NOMO-1 treated with DMSO at 0.1 percent for 48 hours (cell line): Measurements from ENCODE around the gene PDE6C.
A peak's percentile ranks its signal among the peaks of the same experiment; 100 is the strongest.

Experiments
- DNase-seq: peaks from one replicate; lab custom pipeline; 2025; ENCODE audit not compliant: unreplicated experiment; lab: John Stamatoyannopoulos, UW

The PDE6C gene

DNA sequence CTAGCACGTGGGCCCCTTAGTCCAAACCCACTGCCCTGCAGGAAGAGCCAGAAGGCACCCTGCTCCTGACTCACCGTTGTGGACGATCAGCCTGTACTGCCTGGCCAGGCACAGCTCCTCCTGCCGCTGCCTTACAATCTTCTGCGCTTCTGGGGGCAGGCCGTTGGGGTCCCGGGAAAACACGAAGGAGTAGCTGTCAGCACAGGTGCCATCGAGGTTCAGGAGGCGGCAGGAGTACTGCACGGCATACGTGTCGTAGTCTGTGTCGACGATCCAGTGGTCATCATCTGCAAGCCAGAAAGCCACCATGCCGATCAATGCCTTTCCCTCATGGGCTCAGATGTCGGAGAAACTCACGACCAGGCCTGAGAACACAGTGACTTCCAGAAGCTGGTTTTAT lies 18.6 kb upstream of the PDE6C start:
- DNase-seq = no peak

DNA sequence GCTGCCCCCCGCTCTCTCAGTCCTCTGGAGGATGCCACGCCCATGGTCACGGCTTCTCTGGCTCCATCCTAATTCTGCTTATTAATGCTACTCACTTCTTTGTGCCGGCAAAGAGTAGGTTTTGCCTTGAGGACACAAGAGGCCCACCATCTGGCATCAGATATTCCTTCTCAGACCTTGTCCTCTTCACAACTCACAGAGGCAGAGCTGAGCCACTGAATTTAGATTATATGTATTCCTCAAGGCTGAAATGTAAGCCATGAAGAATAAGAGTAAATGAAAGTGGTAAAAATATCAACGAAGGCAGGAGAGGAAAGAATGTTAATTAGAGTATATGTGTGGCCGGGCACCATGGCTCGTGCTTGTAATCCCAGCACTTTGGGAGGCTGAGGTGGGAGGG lies 17.8 kb upstream of the PDE6C start:
- no peak for DNase-seq

DNA sequence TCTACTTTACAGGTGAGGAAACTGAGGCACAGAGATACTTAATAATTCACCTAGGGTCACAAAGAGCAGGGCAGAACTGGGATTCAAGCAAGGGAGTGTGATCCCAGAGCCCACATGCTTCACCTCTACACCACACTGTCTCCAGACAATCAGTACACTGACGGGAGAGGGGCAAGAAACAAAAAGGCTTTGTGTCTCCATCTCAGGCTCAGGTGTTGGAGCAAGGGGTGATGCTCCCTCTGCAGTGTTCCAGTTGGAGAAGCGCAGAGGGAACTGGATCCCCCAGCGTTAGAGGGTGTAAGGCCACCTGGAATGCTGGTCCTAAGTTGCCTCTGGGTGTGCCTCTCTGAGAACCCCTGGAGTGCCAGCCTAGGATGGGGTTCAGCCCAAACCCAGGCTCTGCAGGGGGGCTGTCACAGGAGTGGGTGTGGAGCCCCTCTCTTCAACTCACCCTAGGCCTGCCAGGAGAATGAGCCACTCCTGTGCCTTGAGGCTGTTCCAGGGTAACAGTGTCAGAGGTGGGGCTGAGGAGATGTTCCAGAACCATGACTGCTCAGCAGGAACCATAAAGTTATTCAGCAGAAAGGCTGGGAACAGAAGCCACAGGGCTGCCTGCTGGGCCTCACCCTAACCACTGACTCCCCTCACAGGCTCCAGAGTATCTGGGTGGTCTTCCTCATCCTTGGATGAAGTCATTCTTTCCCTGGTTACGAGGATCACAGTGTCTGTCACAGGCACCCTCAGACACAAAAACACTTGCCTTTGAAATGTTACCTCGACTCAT lies 16.8 kb upstream of the PDE6C start:
- no peak for DNase-seq

DNA sequence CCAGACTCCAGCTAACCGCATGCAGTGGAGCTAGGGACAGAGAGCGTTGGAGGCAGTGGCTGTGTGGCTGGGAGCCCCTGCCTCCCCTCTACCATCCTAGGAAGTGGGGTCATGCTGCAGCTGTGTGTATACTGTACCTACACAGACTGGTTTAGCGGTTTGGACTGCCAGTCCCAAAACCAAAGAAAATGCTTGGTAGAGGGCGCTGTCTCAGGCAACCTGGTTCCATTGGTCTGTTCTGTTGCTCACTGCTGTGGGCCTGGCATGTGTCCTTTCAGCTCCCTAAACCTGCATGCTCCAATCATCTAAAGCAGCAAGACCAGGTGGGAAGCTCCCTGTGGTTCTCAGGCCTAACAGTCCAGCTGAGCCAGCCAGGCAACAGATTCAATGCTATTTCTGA lies 15.8 kb upstream of the PDE6C start:
- no peak for DNase-seq

DNA sequence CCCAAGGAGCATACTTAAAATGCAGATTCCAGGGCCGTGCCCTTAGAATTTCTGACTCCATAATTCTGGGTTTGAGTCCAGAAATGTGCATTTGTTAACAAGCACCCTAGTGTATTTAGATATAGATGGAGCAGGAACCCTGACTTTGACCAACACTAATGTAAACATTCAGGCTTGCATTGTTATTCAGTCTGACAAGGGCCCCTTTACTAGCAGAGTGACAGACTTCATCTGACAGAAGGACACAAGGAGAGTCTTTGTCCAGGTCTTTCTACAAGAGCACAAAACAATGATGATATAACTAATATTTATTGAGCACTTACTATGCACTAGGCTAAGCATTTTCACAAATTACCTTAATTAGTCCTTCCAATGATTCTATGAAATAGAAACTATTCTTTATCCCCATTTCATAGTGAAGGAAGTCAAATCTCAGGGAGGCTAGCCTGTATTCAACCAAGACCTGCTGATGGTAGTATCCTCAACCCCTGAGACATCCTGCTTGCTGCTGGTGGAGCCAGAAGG lies 15.2 kb upstream of the PDE6C start:
- DNase-seq = no peak

DNA sequence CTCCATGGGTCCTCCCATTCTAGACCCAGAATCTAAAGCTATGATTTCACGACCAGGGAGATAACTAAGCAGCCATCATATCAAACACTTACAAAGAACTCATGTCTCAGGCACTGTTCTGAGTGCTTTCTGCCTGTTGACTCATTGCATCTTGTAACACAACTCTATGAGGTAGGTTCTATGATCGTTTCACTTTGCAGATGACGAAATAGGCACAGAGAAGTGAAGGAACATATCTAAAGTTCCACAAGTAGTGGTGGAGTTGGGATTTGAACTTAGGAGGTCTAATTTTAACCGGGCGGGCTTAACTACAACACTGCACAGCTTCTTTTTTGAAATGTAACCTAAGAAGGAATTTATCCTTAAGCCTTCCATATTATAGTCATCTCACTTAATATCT lies 14.2 kb upstream of the PDE6C start:
- no peak for DNase-seq

DNA sequence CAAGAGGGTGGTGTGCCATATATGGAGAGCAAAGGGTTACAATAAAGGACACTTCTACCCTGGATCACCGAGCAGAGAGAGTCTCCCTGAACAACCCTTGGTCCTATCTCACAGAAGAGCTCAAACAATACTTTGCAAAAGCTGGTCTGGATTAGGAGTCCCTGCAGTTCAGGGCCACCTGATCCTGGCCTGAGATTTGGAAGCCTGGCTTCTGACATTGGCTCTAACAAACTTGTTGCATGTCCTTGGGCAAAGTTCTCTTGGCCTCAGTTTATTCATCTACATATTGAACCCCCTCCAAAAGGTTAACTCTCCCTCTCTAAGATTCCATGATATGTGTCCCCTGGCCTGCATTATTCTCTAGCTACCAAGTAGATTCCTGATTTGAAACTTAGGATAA lies 13.0 kb upstream of the PDE6C start:
- DNase-seq = no peak

DNA sequence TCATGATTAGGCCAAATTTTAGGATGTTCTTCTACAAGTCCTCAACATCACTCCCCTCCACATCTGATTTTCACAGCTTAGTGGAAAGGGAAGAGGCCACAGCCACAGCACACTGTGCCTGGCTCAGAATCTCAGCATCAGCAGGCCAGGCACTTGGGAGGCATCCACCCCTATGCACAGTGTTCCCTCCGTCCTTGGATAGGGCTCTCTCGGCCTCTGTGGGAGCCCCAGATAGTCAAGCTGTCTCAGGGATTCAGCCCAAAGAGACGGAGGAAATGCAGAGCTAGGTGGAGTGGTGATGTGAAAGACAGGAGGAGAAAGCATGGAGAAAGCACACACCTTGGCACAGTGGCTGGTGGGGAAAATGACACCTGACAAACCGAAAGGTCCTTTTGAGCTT lies 12.6 kb upstream of the PDE6C start:
- no peak for DNase-seq

DNA sequence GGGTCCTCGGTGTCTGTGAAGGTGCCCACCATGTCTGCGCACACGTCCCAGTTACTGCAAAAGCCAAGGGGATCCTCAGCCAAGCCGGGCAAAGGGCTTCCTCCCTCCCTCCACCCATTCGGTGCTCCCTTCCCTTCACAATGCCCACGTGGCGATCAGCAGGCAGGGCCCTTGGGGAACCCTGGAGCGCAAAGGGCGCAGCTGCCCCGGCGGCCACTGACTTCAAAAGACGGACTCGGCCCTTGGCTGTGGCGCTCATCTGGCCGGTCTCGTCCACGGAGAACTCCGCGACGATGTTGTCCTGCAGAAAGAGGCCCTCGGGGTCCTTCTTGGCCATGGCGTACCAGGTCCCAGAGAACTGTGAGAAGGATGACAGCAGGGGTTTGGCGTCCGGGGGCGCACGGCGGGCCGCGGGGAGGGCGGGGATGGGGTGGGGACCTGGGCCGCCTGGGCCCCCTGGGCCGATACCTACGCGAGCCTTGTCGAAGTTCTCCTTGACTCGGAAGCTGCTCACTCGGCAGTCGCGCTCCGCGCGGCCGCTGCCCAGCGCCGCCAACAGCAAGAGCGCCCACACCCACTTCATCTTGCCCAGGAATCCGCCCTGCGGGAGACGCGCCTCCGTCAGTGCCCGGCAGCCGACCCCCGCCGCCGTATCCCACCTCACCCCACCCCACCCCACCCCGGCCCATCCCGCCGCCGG lies 11.7 kb upstream of the PDE6C start:
- no peak for DNase-seq

DNA sequence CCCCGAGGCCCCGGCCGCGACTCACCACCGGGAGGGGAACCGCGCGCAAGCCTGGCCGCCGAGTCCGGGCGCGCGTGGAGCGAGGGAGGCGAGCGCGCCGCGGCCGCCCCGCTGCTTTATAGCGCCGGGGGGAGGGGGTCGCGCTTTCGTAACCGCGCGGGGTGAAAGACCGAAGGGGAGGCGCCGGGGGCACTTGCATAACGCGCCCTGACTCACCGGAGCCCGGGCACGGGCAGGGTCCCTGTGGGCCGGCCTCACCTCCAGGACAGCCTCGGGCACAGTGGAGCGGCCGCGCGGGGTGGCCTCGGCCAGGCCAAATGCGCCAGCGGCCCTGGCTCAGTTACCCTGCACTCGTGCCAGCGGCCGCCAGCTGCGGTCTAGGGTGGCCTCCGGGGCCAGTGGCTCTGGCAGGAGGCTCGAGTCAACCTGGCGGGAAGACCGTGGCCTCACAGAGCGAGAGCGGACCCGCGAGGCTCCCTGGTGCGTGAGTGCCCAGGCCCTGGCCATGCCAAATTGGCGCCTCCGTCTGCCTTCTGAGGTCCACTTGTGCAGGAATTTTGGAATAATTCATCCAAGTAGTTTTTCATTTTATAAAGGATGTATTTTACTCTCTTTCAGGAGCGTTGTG lies 11.1 kb upstream of the PDE6C start, which contains the start of gene RBP4:
Gene RBP4, minus strand, starts transcription at position 90 of the 628 bp plus-strand sequence. CDS start 207 bp downstream, outside the sequence.
- peak; percentile 30 for DNase-seq

DNA sequence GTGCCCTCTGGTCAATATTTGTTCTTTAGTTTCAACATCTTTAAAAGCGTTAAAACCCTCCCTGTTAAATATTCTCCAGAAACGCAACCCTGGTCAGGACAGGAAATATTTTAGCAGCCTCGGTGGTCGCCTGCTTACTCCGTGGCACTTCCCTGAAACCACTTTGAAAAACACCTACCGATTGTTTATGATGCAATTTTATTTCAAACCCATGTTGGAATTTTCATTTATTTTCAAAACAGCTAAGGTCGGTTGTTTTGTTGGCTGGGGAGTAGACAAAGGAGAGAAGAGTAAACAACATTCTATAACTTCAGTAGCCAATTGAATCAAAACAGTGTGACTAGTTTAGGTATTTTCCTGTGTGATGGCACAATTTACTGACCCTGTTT lies 10.6 kb upstream of the PDE6C start:
- no peak for DNase-seq

DNA sequence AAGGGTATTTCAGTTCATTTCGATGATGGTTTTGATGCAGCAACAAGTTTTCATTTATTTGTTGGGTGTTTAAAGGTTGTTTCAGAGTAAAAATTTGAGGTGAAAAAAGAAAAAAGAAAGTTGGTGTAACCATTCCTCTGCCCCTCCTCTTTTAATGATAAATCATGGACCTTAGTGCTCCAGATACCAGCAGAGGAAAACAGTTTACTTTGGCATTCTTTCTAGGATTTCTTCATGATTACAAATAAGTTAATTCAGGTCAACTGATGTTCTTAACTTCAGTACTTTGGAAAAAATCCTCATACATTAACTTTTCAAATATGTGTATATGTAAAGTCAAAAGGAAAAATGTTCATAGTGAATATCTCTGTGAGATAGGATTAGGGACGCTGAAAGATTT lies 9.3 kb upstream of the PDE6C start:
- no peak for DNase-seq

DNA sequence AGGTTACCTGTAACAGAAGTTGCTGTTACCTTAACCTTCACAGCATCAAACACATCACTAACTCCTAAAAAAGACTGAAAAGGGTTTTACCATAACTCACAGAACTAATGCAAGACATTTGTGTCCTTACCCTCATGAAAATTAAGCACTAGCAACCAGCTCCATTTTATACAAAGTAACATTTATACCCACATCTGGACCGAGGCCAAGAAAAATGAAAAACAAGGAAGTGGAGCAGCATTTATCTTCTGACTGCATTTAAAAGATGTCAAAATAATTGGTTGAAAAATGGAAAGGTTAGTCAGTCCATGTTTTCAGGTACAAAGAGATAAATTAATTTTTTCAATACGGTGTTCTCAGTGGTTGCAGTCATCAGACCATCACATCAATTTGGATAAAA lies 8.2 kb upstream of the PDE6C start:
- DNase-seq = peak; percentile 45

DNA sequence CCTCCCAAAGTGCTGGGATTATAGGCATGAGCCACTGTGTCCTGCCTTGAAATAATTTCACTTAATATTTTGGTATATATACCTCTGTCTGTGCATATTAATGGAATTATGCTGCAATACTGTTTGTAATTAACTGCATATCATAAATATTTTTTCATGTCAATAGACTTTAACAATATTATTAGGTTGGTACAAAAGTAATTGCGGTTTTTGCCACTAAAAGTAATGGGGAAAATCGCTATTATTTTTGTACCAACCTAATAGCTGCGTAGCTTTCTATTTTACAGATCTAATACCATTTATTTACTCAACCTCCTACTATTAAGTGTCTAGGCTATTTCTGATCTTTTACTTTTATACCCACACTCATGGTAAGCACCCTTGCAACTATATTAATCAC lies 3.9 kb upstream of the PDE6C start:
- DNase-seq = no peak

DNA sequence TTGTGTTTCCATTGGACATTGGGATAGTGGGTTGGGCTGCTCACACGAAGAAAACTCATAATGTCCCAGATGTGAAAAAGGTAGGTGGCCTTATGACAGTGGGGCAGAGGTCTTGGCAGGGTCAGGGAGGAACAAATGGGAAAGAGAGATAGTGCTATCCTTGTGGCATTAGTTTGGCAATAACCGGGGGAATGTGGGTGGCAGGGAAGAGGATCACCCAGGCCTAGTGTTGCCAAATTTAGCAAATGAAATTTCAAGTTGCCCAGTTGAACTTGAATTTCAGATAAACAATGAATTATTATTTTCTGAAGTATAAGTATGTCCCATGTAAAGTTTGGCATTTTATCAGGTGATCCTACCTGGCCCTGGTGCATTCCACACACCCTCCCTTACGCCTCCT lies 789 bp downstream of the PDE6C start:
- DNase-seq = no peak

DNA sequence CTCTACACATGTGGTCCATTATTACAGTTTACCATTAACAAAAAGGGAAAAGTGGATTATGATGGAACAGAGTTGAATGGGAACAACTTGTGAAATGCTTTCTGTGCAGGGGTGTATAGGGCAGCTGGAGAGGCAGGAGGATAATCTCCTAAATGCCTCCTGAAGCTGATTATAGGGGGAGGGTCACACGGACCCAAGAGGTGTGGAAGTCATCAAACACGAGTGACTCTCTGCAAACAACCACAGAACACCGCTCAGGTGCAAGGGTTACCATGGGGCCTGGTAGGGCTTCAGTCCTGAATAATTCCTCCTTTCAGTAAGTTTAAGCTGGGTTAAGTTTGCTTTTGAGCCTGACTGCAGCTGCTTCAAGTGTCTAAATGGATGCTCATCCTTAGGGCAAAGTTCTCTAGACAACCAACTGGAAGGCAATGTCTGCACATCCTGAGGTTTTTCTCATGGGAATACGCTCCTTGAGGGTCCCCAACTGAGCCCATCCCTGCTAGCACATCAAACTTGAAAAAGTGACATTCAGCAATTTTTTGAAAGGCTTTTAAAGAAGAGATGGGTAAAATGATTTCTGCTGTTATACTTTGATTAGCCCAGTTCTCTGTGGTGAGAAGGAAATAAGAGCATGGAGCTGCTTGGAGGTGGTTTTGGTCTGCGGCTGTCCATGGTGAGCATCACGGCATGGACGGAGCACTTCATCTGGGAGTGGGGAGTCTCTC lies 1.9 kb downstream of the PDE6C start:
- DNase-seq = no peak

DNA sequence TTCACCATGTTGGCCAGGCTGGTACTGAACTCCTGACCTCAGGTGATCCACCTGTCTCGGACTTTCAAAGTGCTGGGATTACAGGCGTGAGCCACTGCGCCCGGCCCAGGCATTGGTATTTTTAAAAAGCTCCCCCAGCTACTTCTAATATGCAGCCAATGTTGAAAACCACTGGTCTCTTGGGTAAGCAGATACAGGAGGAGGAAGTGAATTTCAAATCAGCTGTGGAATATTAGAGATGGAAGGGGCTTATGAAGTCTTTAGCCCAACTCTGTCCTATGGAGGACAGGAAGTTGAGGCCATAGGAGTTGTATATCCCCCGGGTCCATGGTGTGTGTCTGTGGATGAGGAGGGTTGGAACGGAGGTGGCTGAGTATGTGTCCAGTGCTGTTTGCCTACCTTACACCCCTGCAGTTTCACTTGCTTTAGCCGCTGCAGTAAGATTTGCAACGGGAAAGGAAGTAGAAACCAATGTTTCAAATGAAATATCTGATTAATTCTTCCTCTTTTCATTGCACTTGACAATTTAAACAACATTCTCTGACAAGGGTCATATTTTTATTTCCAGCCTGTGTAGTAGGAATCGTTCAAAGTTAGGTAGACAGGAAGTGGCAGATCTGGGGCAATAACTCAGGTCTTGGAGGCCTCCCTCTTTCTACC lies 3.4 kb downstream of the PDE6C start:
- peak; percentile 68 for DNase-seq

DNA sequence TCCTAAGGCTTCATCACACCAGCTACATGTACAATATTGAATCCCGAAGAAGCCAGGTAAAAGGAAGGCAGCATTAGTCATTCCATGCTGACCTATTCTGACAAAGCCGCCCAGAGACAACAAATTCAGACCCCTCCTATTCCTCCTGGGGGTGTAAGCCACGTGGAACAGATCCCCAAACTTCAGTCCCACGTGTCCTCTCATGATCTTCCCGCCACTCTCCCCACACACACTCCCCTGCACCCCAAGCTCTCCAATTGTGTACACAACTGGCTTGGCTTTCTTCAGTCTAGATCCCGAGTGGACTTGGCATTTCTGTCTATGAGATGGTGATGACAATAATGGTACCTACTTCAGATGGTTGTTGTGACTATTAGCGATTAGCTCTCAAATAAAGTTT lies 8.6 kb downstream of the PDE6C start:
- DNase-seq = no peak

DNA sequence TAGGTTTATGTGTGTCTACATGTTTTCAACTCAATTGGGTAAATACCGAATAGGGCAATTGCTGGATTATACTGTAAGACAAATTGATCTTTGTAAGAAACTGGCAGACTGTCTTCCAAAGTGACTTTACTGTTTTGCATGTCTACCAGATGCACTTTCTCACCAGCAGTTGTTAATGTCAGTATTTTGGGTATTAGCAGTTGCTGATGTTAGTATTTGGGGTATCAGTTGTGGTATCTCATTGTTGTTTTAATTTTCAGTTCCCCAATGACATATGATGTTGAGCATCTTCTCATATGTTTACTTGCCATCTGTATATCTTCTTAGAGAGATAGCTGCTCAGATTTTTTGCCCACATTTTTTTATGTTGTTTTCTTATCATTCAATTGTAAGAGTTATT lies 10.6 kb downstream of the PDE6C start:
- DNase-seq = no peak

DNA sequence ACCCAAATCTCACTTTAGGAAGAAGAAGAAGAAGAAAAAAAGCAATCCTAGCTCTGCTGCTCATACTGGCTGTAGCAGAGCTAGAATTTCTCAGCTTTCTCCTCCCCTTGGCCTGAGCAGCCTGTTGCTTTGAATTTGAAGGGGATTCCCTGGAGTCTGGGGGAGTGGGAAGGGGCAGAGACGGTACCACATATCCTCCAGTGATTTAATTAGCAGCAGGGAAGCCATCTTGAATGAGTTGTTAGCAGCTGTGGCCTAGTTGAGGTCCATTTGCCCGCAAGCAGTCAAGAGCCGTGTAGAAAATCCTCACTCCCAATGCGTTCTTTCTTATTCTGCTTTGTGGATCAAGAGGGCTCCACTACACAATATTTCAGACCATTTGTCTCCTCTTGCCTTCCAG lies 16.5 kb downstream of the PDE6C start:
- no peak for DNase-seq
